ENCODE results near the gene FXYD7. TPM values are rescaled to one million over a fixed set of nuclear protein-coding genes. Genes with fewer than 3 reads are reported as not detected.
A peak's percentile ranks its signal among the peaks of the same experiment; 100 is the strongest.

Gene FXYD7
- total and polyA plus RNA-seq, 9 of the 15 experiments (the other 6 are each of a cell fraction or from before 2014, with no cell fraction given), result 0.10 to 0.80 (median 0.31) TPM; not detected in 3

GRCh38 chr19:35160629-35161433, 17.8 kb downstream of the FXYD7 start:
- Histone ChIP-seq H3K9me1 (ENCODE audit: control insufficient read depth, insufficient read depth, low read length) (no peaks in the 10 kb centered on the region), H3K9me3 (replicated peaks; ENCODE audit: control insufficient read depth, insufficient read depth, low read depth, low read length) (no peaks in the 10 kb centered on the region), H3K4me2 (ENCODE audit: insufficient read depth, low read length) (no peak overlapping the region), H4K20me1 (replicated peaks; ENCODE audit: control insufficient read depth, insufficient read depth, low read length) (no peaks in the 10 kb centered on the region), H3K36me3 (ENCODE audit: control insufficient read depth, insufficient read depth, low read length) (peaks cover 100% of the 10 kb centered on the region), H3K79me2 (ENCODE audit: control insufficient read depth, insufficient read depth, low read length) (peaks cover 59% of the 10 kb centered on the region), H3K27ac (ENCODE audit: extremely low read depth, low read depth, low read length) (no peak overlapping the region; the same call in 2 of the 3 replicates), H3K4me3 (no peak overlapping the region), H3K9ac (ENCODE audit: insufficient read depth in 1 of 2, low read depth in 2 of 2, low read length in 2 of 2) (no peak overlapping the region), H3K27me3 (ENCODE audit: control insufficient read depth in 2 of 2, insufficient read depth in 2 of 2, low read length in 2 of 2) (no peaks in the 10 kb centered on the region; a peak in 1 of 5 replicates), H2AFZ (ENCODE audit: low read depth, low read length) (no peak overlapping the region), H3K4me1 (replicated peaks in 1 of 2; ENCODE audit: control insufficient read depth in 2 of 2, insufficient read depth in 2 of 2, low read length in 2 of 2) (peaks cover 43 to 49% of the 10 kb centered on the region in 2 experiments)
- ATAC-seq, result no peak
- no peak for DNase-seq (ENCODE audit: extremely low read depth in 1 of 4, low spot score in 3 of 4)
- CTCF ChIA-PET (ENCODE audit: low intra/inter-chr PET ratio), result no interaction called here
- TF ChIP-seq POLR2A (conservative IDR thresholded peaks at IDR 0.05) (0 out of 2 replicates have a peak, but pooled peaks have one; percentile 10), KLF10 (CRISPR knock-in tag; IDR thresholded peaks at IDR 0.05) (no peak), BCOR (IDR thresholded peaks at IDR 0.05) (0 out of 2 replicates have a peak, but pooled peaks have one; percentile 16), CBX3 (IDR thresholded peaks at IDR 0.05; ENCODE audit: borderline replicate concordance in 1 of 2, low read length in 2 of 2) (0 out of 3 replicates have a peak, but pooled peaks of 1 of the 2 experiments have one; percentile 48), NFIX (CRISPR knock-in tag; IDR thresholded peaks at IDR 0.05; ENCODE audit: low read depth) (no peak), KHSRP (IDR thresholded peaks at IDR 0.05) (no peak), ADNP (tag; IDR thresholded peaks at IDR 0.05) (0 out of 2 replicates have a peak, but pooled peaks have one; percentile 26)
- in situ Hi-C loops (cut with MboI) (no loop called here), intact Hi-C loops (cut with micrococcal nuclease) (no loop called here)
- FAIRE-seq, result no peak
- 91% methylated on average over 8 of the region's 9 CpGs for WGBS (ENCODE audit: insufficient coverage, low coverage, missing lambda C conversion rate)
- POLR2A ChIA-PET, result interaction anchor here (0.6 to 1.2 kb wide), 4 partner anchors 8 to 299 kb away, joined by 3 to 4 read pairs (median 3); no protein-coding TSS in a partner anchor
- no TSS peak for BruUV-seq (replicated peaks)
